ENCODE results near the gene ARL8B.

ARL8B gene

GRCh38 chr3:5160321-5160720 is 38.2 kb downstream of the ARL8B start (continued):
- no peak for TF ChIP-seq BACH2 (CRISPR knock-in tag; IDR thresholded peaks at IDR 0.05; ENCODE audit: borderline replicate concordance)
- TF ChIP-seq ZNF8 (CRISPR knock-in tag; IDR thresholded peaks at IDR 0.05): no peak

GRCh38 chr3:5160940-5161858 is 39.1 kb downstream of the ARL8B start:
- no peak for TF ChIP-seq CSDC2 (CRISPR knock-in tag; IDR thresholded peaks at IDR 0.05)
- TF ChIP-seq ZFP3 (CRISPR knock-in tag; IDR thresholded peaks at IDR 0.05): no peak
- TF ChIP-seq CREB5 (CRISPR knock-in tag; IDR thresholded peaks at IDR 0.05; ENCODE audit: low read depth): no peak
- no peak for TF ChIP-seq SNAI2 (CRISPR knock-in tag; IDR thresholded peaks at IDR 0.05)
- no peak for TF ChIP-seq PATZ1 (CRISPR knock-in tag; IDR thresholded peaks at IDR 0.05; ENCODE audit: borderline replicate concordance)
- no peak for TF ChIP-seq PPARA (CRISPR knock-in tag; IDR thresholded peaks at IDR 0.05; ENCODE audit: borderline replicate concordance)
- TF ChIP-seq TSHZ2 (CRISPR knock-in tag; IDR thresholded peaks at IDR 0.05): no peak
- TF ChIP-seq POU6F1 (CRISPR knock-in tag; IDR thresholded peaks at IDR 0.05; ENCODE audit: borderline replicate concordance, low read depth): no peak
- TF ChIP-seq ZFP30 (CRISPR knock-in tag; IDR thresholded peaks at IDR 0.05): no peak
- TF ChIP-seq OSR1 (CRISPR knock-in tag; IDR thresholded peaks at IDR 0.05): no peak
- TF ChIP-seq TOX (CRISPR knock-in tag; IDR thresholded peaks at IDR 0.05; ENCODE audit: borderline replicate concordance): no peak
- no peak for TF ChIP-seq ESRRG (CRISPR knock-in tag; IDR thresholded peaks at IDR 0.05)
- no peak for TF ChIP-seq ZNF70 (CRISPR knock-in tag; IDR thresholded peaks at IDR 0.05)
- no peak for TF ChIP-seq BACH2 (CRISPR knock-in tag; IDR thresholded peaks at IDR 0.05; ENCODE audit: borderline replicate concordance)
- TF ChIP-seq ISL1 (CRISPR knock-in tag; IDR thresholded peaks at IDR 0.05): no peak
- no peak for TF ChIP-seq TCF4 (CRISPR knock-in tag; IDR thresholded peaks at IDR 0.05; ENCODE audit: borderline replicate concordance)
- no peak for TF ChIP-seq CSRNP3 (CRISPR knock-in tag; IDR thresholded peaks at IDR 0.05)
- TF ChIP-seq ZC3H10 (CRISPR knock-in tag; IDR thresholded peaks at IDR 0.05): no peak
- ATAC-seq: peak; percentile 53

GRCh38 chr3:5162102-5162501 is 40.0 kb downstream of the ARL8B start:
- TF ChIP-seq ISL1 (CRISPR knock-in tag; IDR thresholded peaks at IDR 0.05) (peak; percentile 56), CSDC2 (CRISPR knock-in tag; IDR thresholded peaks at IDR 0.05) (no peak)
- ATAC-seq: peak; percentile 91
